ENCODE results near the gene JAKMIP1. TPM values are rescaled to one million over a fixed set of nuclear protein-coding genes. Genes with fewer than 3 reads are reported as not detected.

JAKMIP1 gene
- total and polyA plus RNA-seq, 2 of the 13 experiments (the other 11 are each of a cell fraction or from before 2014, with no cell fraction given) = not detected

DNA sequence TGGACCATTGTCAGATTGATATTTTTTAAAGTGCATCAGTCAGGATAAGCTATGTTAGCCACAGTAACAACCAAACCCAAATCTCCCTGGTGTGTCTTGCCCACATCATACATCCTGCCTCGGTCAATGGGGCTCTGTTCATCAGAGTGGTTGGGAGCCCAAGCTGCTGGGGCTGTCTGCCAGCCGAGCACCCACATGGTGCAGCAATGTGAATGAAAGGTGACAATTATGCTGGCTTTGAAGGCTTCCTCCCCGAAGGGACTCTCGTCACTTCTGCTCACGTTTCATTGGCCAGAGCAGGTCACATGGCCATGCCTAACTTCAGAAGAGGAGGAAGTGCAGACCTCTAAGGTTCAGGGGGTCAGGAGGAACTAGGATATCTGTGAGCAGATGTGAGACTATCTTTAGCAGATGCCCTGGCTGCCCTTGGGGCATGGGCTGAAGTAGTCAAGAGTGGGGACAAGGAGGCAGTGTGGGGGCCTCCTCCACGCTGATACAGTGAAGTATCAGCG lies 1.3 kb upstream of the JAKMIP1 start:
- peaks cover 5% of the 10 kb centered on the region; the same call in 1 of the 2 replicates for H3K9me3 ChIP-seq (ENCODE audit: low read length)
- no peak overlapping the region for H2AFZ ChIP-seq (ENCODE audit: low read length)
- FAIRE-seq (no peak), ATAC-seq (no peak), DNase-seq (ENCODE audit: low spot score) (no peak)
- H3K4me1 ChIP-seq (ENCODE audit: insufficient read depth, low read length) = 0 out of 2 replicates have a peak, but pooled peaks cover 7% of the 10 kb centered on the region
- no peak overlapping the region for H3K4me3 ChIP-seq (replicated peaks in 1 of 3; ENCODE audit: insufficient read depth in 1 of 3, low read depth in 2 of 3, low read length in 3 of 3)
- 36% methylated on average over 5 of the region's 7 CpGs for WGBS (ENCODE audit: low lambda C conversion rate)
- no peak overlapping the region for H3K4me2 ChIP-seq (ENCODE audit: low read depth, low read length)
- TF ChIP-seq, protein P1, sequence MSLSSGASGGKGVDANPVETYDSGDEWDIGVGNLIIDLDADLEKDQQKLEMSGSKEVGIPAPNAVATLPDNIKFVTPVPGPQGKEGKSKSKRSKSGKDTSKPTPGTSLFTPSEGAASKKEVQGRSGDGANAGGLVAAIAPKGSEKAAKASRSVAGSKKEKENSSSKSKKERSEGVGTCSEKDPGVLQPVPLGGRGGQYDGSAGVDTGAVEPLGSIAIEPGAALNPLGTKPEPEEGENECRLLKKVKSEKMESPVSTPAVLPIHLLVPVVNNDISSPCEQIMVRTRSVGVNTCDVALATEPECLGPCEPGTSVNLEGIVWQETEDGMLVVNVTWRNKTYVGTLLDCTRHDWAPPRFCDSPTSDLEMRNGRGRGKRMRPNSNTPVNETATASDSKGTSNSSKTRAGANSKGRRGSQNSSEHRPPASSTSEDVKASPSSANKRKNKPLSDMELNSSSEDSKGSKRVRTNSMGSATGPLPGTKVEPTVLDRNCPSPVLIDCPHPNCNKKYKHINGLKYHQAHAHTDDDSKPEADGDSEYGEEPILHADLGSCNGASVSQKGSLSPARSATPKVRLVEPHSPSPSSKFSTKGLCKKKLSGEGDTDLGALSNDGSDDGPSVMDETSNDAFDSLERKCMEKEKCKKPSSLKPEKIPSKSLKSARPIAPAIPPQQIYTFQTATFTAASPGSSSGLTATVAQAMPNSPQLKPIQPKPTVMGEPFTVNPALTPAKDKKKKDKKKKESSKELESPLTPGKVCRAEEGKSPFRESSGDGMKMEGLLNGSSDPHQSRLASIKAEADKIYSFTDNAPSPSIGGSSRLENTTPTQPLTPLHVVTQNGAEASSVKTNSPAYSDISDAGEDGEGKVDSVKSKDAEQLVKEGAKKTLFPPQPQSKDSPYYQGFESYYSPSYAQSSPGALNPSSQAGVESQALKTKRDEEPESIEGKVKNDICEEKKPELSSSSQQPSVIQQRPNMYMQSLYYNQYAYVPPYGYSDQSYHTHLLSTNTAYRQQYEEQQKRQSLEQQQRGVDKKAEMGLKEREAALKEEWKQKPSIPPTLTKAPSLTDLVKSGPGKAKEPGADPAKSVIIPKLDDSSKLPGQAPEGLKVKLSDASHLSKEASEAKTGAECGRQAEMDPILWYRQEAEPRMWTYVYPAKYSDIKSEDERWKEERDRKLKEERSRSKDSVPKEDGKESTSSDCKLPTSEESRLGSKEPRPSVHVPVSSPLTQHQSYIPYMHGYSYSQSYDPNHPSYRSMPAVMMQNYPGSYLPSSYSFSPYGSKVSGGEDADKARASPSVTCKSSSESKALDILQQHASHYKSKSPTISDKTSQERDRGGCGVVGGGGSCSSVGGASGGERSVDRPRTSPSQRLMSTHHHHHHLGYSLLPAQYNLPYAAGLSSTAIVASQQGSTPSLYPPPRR (CRISPR knock-in tag; IDR thresholded peaks at IDR 0.05; ENCODE audit: borderline replicate concordance) = no peak
- TF ChIP-seq ZNF12 (CRISPR knock-in tag; IDR thresholded peaks at IDR 0.05) (peak; percentile 97), FOXM1 (CRISPR knock-in tag; IDR thresholded peaks at IDR 0.05) (no peak), NFYB (CRISPR knock-in tag; IDR thresholded peaks at IDR 0.05) (0 out of 2 replicates have a peak, but pooled peaks have one; percentile 22), NFYC (CRISPR knock-in tag; IDR thresholded peaks at IDR 0.05) (peak; percentile 70), ZNF30 (CRISPR knock-in tag; IDR thresholded peaks at IDR 0.05) (no peak), TOPORS (CRISPR knock-in tag; IDR thresholded peaks at IDR 0.05) (no peak), NCOR1 (IDR thresholded peaks at IDR 0.05; ENCODE audit: borderline replicate concordance, low read length) (no peak), RBAK (CRISPR knock-in tag; IDR thresholded peaks at IDR 0.05) (peak; percentile 83), CEBPB (IDR thresholded peaks at IDR 0.05; ENCODE audit: borderline replicate concordance, low read depth, low read length) (no peak)
- TF ChIP-seq, protein P2, sequence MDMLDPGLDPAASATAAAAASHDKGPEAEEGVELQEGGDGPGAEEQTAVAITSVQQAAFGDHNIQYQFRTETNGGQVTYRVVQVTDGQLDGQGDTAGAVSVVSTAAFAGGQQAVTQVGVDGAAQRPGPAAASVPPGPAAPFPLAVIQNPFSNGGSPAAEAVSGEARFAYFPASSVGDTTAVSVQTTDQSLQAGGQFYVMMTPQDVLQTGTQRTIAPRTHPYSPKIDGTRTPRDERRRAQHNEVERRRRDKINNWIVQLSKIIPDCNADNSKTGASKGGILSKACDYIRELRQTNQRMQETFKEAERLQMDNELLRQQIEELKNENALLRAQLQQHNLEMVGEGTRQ (IDR thresholded peaks at IDR 0.05; ENCODE audit: low read depth, low read length) = peak; percentile 55
- TF ChIP-seq, protein P2 (CRISPR knock-in tag; IDR thresholded peaks at IDR 0.05; ENCODE audit: borderline replicate concordance) = no peak; the same call in 1 of the 2 replicates
- TF ChIP-seq, protein P3, sequence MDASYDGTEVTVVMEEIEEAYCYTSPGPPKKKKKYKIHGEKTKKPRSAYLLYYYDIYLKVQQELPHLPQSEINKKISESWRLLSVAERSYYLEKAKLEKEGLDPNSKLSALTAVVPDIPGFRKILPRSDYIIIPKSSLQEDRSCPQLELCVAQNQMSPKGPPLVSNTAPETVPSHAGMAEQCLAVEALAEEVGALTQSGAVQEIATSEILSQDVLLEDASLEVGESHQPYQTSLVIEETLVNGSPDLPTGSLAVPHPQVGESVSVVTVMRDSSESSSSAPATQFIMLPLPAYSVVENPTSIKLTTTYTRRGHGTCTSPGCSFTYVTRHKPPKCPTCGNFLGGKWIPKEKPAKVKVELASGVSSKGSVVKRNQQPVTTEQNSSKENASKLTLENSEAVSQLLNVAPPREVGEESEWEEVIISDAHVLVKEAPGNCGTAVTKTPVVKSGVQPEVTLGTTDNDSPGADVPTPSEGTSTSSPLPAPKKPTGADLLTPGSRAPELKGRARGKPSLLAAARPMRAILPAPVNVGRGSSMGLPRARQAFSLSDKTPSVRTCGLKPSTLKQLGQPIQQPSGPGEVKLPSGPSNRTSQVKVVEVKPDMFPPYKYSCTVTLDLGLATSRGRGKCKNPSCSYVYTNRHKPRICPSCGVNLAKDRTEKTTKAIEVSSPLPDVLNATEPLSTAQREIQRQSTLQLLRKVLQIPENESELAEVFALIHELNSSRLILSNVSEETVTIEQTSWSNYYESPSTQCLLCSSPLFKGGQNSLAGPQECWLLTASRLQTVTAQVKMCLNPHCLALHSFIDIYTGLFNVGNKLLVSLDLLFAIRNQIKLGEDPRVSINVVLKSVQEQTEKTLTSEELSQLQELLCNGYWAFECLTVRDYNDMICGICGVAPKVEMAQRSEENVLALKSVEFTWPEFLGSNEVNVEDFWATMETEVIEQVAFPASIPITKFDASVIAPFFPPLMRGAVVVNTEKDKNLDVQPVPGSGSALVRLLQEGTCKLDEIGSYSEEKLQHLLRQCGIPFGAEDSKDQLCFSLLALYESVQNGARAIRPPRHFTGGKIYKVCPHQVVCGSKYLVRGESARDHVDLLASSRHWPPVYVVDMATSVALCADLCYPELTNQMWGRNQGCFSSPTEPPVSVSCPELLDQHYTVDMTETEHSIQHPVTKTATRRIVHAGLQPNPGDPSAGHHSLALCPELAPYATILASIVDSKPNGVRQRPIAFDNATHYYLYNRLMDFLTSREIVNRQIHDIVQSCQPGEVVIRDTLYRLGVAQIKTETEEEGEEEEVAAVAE (CRISPR knock-in tag; IDR thresholded peaks at IDR 0.05; ENCODE audit: borderline replicate concordance) = no peak
- BruUV-seq (replicated peaks) = no TSS peak
- no peaks in the 10 kb centered on the region for H3K36me3 ChIP-seq (replicated peaks in 1 of 2; ENCODE audit: control insufficient read depth in 1 of 2, insufficient read depth in 2 of 2, low read length in 2 of 2)
- in situ Hi-C loops (cut with HindIII; ENCODE audit: extremely low pct_ligation_motif_present, low pct_unique_long_range_greater_than_20kb) (no loop called here), intact Hi-C loops (cut with micrococcal nuclease; ENCODE audit: unreplicated experiment) (no loop called here)
- no peaks in the 10 kb centered on the region for H3K79me2 ChIP-seq (ENCODE audit: insufficient read depth, low read length)
- ChIA-PET POLR2A (no interaction called here), CTCF (ENCODE audit: low intra/inter-chr PET ratio, low total read pairs) (no interaction called here)
- H3K27ac ChIP-seq (ENCODE audit: extremely low read length, insufficient read depth, low read length) = no peak overlapping the region
- peaks cover 7 to 40% of the 10 kb centered on the region in 2 experiments for H3K27me3 ChIP-seq (ENCODE audit: control insufficient read depth in 1 of 2, insufficient read depth in 2 of 2, low read length in 2 of 2)
- H4K20me1 ChIP-seq (ENCODE audit: insufficient read depth, low read length) = no peaks in the 10 kb centered on the region
- no peak overlapping the region for H3K9ac ChIP-seq (ENCODE audit: insufficient read depth, low read depth, low read length)
